Hepatocyte (in vitro differentiated cells): ENCODE results near the gene ALOX5. TPM values are rescaled to one million over a fixed set of nuclear protein-coding genes. Genes with fewer than 3 reads are reported as not detected.

Source experiments
- DNase-seq: peaks from one replicate; pipeline ENCODE4 v3.0.0-alpha.2; 2016; ENCODE audit warnings: low spot score
- H2AFZ ChIP-seq: fragments of 200-600 bp; sonication (generic); 2 replicates; pipeline ENCODE4 v1.6.0; 2016; ENCODE audit warnings: antibody characterized with exemption, mild to moderate bottlenecking
- H3K27ac ChIP-seq: fragments of 200-600 bp; sonication (generic); 2 replicates; pipeline ENCODE4 v1.5.1; 2016; ENCODE audit warnings: mild to moderate bottlenecking
- H3K27me3 ChIP-seq: fragments of 200-600 bp; sonication (generic); 2 replicates; pipeline ENCODE4 v1.6.1; 2016
- H3K36me3 ChIP-seq: fragments of 200-600 bp; sonication (generic); replicated peaks from 2 replicates; pipeline ENCODE4 v1.5.1; 2016; ENCODE audit warnings: low read depth; ENCODE audit not compliant: insufficient read depth
- H3K4me1 ChIP-seq: fragments of 200-600 bp; sonication (generic); 2 replicates; pipeline ENCODE4 v1.5.1; 2016; ENCODE audit warnings: mild to moderate bottlenecking, moderate library complexity; ENCODE audit not compliant: insufficient read depth
- H3K4me2 ChIP-seq: fragments of 200-600 bp; sonication (generic); 2 replicates; pipeline ENCODE4 v1.6.0; 2016
- H3K4me3 ChIP-seq: fragments of 200-600 bp; sonication (generic); 2 replicates; pipeline ENCODE4 v1.5.1; 2016; ENCODE audit warnings: mild to moderate bottlenecking
- H3K79me2 ChIP-seq: fragments of 200-600 bp; sonication (generic); 2 replicates; pipeline ENCODE4 v1.6.0; 2017; ENCODE audit warnings: mild to moderate bottlenecking
- H3K9me2 ChIP-seq: fragments of 200-600 bp; sonication (generic); replicated peaks from 2 replicates; pipeline ENCODE4 v1.6.0; 2017; ENCODE audit warnings: mild to moderate bottlenecking; ENCODE audit not compliant: insufficient read depth
- H3K9me3 ChIP-seq: fragments of 200-600 bp; sonication (generic); 2 replicates; pipeline ENCODE4 v1.5.1; 2016; ENCODE audit warnings: low read depth, mild to moderate bottlenecking
- H4K20me1 ChIP-seq: fragments of 200-600 bp; sonication (generic); 2 replicates; pipeline ENCODE4 v1.6.0; 2016; ENCODE audit warnings: mild to moderate bottlenecking; ENCODE audit not compliant: insufficient read depth, poor library complexity, severe bottlenecking
- CTCF ChIP-seq: fragments of 200-600 bp; sonication (generic); IDR thresholded peaks from 2 replicates; pipeline ENCODE4 v1.5.1; 2016; ENCODE audit warnings: antibody characterized with exemption, mild to moderate bottlenecking; ENCODE audit not compliant: poor library complexity
- EZH2 ChIP-seq: fragments of 200-600 bp; sonication (generic); IDR thresholded peaks from 2 replicates; pipeline ENCODE4 v1.6.1; 2016; ENCODE audit warnings: antibody characterized with exemption, mild to moderate bottlenecking, borderline replicate concordance
- EZH2phosphoT487 ChIP-seq: fragments of 200-600 bp; sonication (generic); IDR thresholded peaks from one replicate; pipeline ENCODE4 v1.6.1; 2018; ENCODE audit warnings: antibody characterized with exemption, mild to moderate bottlenecking, low read depth, moderate library complexity; ENCODE audit not compliant: unreplicated experiment, severe bottlenecking
- WGBS: methylation state at CpG from one replicate; pipeline ENCODE4 v1.1.6; 2016; ENCODE audit warnings: low lambda C conversion rate; ENCODE audit errors: missing lambda C conversion rate; 5-methylcytosine and 5-hydroxymethylcytosine counted together
- polyA plus RNA-seq: library from polyadenylated mRNA; unstranded; fragments of >200 nt; fragmentation: Nextera tagmentation; extraction: Ambion mirVana; gene quantifications from 2 replicates; pipeline ENCODE4 v1.2.1, GENCODE V29; 2016
- total RNA-seq: library from RNA; depleted of rRNA; stranded (reverse); fragments of >200 nt; gene quantifications from 2 replicates; pipeline ENCODE4 v1.2.3, GENCODE V29; 2014

Gene ALOX5
- total and polyA plus RNA-seq, 2 experiments from 2014 or later: 3.5 to 4.4 TPM

- Histone ChIP-seq H3K27ac (no peak overlapping the region), H3K27me3 (no peaks in the 10 kb centered on the region), H3K79me2 (no peaks in the 10 kb centered on the region), H3K9me2 (no peaks in the 10 kb centered on the region), H3K4me1 (no peaks in the 10 kb centered on the region), H2AFZ (no peak overlapping the region), H3K36me3 (no peaks in the 10 kb centered on the region), H3K4me3 (no peak overlapping the region), H4K20me1 (no peaks in the 10 kb centered on the region), H3K9me3 (no peaks in the 10 kb centered on the region), H3K4me2 (no peak overlapping the region)
- no peak for DNase-seq
- no peak for TF ChIP-seq EZH2phosphoT487
- no peak for TF ChIP-seq EZH2
- no peak for TF ChIP-seq CTCF
- 87% methylated on average over 6 of the region's 6 CpGs for WGBS
Measured at GRCh38 chr10:45442251-45442650, 68.2 kb downstream of the ALOX5 start.

- Histone ChIP-seq H3K79me2 (no peaks in the 10 kb centered on the region), H3K4me1 (no peaks in the 10 kb centered on the region), H3K27ac (no peak overlapping the region), H2AFZ (no peak overlapping the region), H3K27me3 (no peaks in the 10 kb centered on the region), H4K20me1 (no peaks in the 10 kb centered on the region), H3K9me2 (no peaks in the 10 kb centered on the region), H3K9me3 (no peaks in the 10 kb centered on the region), H3K4me2 (no peak overlapping the region), H3K36me3 (no peaks in the 10 kb centered on the region), H3K4me3 (no peak overlapping the region)
- no peak for DNase-seq
- TF ChIP-seq EZH2: no peak
- no peak for TF ChIP-seq CTCF
- no peak for TF ChIP-seq EZH2phosphoT487
- WGBS: 61% methylated on average over 12 of the region's 12 CpGs
Measured at GRCh38 chr10:45442662-45443061, 68.6 kb downstream of the ALOX5 start.

- Histone ChIP-seq H2AFZ (no peak overlapping the region), H3K27ac (no peak overlapping the region), H3K27me3 (no peaks in the 10 kb centered on the region), H4K20me1 (no peaks in the 10 kb centered on the region), H3K9me2 (no peaks in the 10 kb centered on the region), H3K9me3 (no peaks in the 10 kb centered on the region), H3K36me3 (no peaks in the 10 kb centered on the region), H3K4me3 (no peak overlapping the region), H3K79me2 (no peaks in the 10 kb centered on the region), H3K4me1 (no peaks in the 10 kb centered on the region), H3K4me2 (no peak overlapping the region)
- TF ChIP-seq CTCF: no peak
- TF ChIP-seq EZH2phosphoT487: no peak
- TF ChIP-seq EZH2: no peak
- no peak for DNase-seq
- 98% methylated on average over 36 of the region's 76 CpGs for WGBS
Measured at GRCh38 chr10:45443101-45444009, 69.3 kb downstream of the ALOX5 start.
